Measurements from ENCODE around the gene ZNF334.

- TF ChIP-seq CTCF (IDR thresholded peaks at IDR 0.05) (no peak), POLR2AphosphoS5 (IDR thresholded peaks at IDR 0.05) (no peak), POLR2A (IDR thresholded peaks at IDR 0.05) (no peak)
Observed at GRCh38 chr20:46541229-46541935, 28.0 kb upstream of the ZNF334 start.

Data from breast epithelium (tissue), 3 donors.